Fibroblast of lung (primary cell): ENCODE results near the gene TNFAIP2. TPM values are rescaled to one million over a fixed set of nuclear protein-coding genes. Genes with fewer than 3 reads are reported as not detected.

Experiments
- DNase-seq, 2 donors: peaks; one replicate each; pipeline versions ENCODE4 v3.0.0 to v3.0.0-alpha.2; 2010; ENCODE audit warnings: low read depth in 2 of 2
- H2AFZ ChIP-seq: 2 replicates; pipeline ENCODE4 v1.5.1; 2012; ENCODE audit warnings: low read length, control low read depth, inconsistent platforms
- H3K27ac ChIP-seq: 2 replicates; pipeline ENCODE4 v1.5.1; 2011; ENCODE audit warnings: low read length, control low read depth; ENCODE audit not compliant: insufficient read depth
- H3K27me3 ChIP-seq: 2 replicates; pipeline ENCODE4 v1.5.1; 2011; ENCODE audit warnings: mild to moderate bottlenecking, low read length; ENCODE audit not compliant: control insufficient read depth, insufficient read depth
- H3K36me3 ChIP-seq: 2 replicates; pipeline ENCODE4 v1.5.1; 2011; ENCODE audit warnings: low read length; ENCODE audit not compliant: control insufficient read depth, insufficient read depth
- H3K4me1 ChIP-seq: 2 replicates; pipeline ENCODE4 v1.5.1; 2011; ENCODE audit warnings: low read length; ENCODE audit not compliant: control insufficient read depth, insufficient read depth; ENCODE audit errors: extremely low read depth
- H3K4me2 ChIP-seq: 2 replicates; pipeline ENCODE4 v1.5.1; 2011; ENCODE audit warnings: low read length, control low read depth; ENCODE audit not compliant: insufficient read depth; ENCODE audit errors: extremely low read depth
- H3K4me3 ChIP-seq, 4 experiments: fragments of 200-600 bp in 1 of 4; sonication (generic) in 1 of 4; replicated peaks in 1 of 4; 2 replicates each; pipeline ENCODE4 v1.5.1; 2011 to 2016; ENCODE audit warnings: low read length in 4 of 4, low read depth in 3 of 4, mild to moderate bottlenecking in 3 of 4, control low read depth in 2 of 4, inconsistent platforms in 1 of 4, mixed read lengths in 1 of 4; ENCODE audit not compliant: insufficient read depth in 1 of 4; ENCODE audit errors: control extremely low read depth in 1 of 4
- H3K79me2 ChIP-seq: 2 replicates; pipeline ENCODE4 v1.5.1; 2012; ENCODE audit warnings: mild to moderate bottlenecking, low read length, inconsistent platforms; ENCODE audit not compliant: control insufficient read depth, insufficient read depth
- H3K9ac ChIP-seq: 2 replicates; pipeline ENCODE4 v1.5.1; 2011; ENCODE audit warnings: mild to moderate bottlenecking, low read length, control low read depth; ENCODE audit not compliant: insufficient read depth
- H3K9me3 ChIP-seq: 2 replicates; pipeline ENCODE4 v1.5.1; 2012; ENCODE audit warnings: low read depth, low read length; ENCODE audit not compliant: control insufficient read depth, insufficient read depth
- H4K20me1 ChIP-seq: 2 replicates; pipeline ENCODE4 v1.5.1; 2011; ENCODE audit warnings: low read length; ENCODE audit not compliant: control insufficient read depth, insufficient read depth; ENCODE audit errors: extremely low read depth
- EZH2 ChIP-seq: IDR thresholded peaks from 2 replicates; pipeline ENCODE4 v1.5.1; 2012; ENCODE audit warnings: low read length, control low read depth, mild to moderate bottlenecking; ENCODE audit errors: missing control alignments
- polyA plus RNA-seq, 2 donors: library from polyadenylated mRNA; depleted of rRNA in 1 of 2; stranded (reverse) in 1 of 2; unstranded in 1 of 2; fragments of >200 nt; gene quantifications; 2 replicates each; pipeline ENCODE4 v1.2.1, GENCODE V29; 2011 to 2012; ENCODE audit warnings: missing spikeins in 1 of 2
- total RNA-seq: library from RNA; depleted of rRNA; stranded (reverse); fragments of >200 nt; gene quantifications from 2 replicates; pipeline ENCODE4 v1.2.1, GENCODE V29; 2014
- TF ChIP-seq, protein P1 (sequence below), 2 donors: IDR thresholded peaks in 1 of 2; conservative IDR thresholded peaks in 1 of 2; 1 replicate in 1 of 2; 2 replicates in 1 of 2; pipeline ENCODE4 v1.5.1; 2011 to 2012; ENCODE audit warnings: low read length in 2 of 2, control low read depth in 1 of 2, inconsistent platforms in 1 of 2, low read depth in 1 of 2, mild to moderate bottlenecking in 1 of 2

TNFAIP2 gene
- total and polyA plus RNA-seq, 2 donors (not counting 1 experiment from before 2014, with no cell fraction given), result 71.5 to 139 TPM

DNA sequence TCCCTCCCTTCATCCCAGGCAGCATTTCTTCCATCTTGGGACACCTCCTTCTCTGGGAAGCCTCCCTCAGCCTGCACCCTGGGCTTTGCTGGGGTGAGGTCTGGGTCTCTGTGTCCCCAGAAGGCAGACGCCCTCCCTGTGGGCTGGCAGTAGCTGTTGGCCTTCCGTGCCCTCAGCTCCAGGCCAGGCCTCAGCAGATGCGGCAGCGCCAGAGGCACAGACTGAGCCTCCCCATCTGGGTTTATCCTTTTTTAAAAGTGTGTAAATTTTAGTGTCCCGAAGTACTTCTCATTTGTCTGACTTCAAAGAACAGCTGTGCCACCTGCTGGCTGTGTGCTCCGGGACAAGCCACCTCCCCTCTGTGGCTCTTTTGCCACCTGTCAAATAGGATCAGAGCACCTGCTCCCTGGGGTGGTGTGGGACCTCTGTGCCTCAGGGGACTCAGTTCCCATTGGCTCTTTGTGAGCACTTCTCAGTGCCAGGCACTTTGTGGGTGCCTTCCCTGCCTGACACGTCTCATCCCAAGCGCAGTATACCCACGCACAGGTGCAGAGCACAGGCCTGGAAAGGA lies 17.6 kb upstream of the TNFAIP2 start:
- peaks cover 15% of the 10 kb centered on the region for H3K4me1 ChIP-seq
- H3K27me3 ChIP-seq, result peaks cover 28% of the 10 kb centered on the region
- H2AFZ ChIP-seq, result no peak overlapping the region
- H3K27ac ChIP-seq, result no peak overlapping the region
- H3K79me2 ChIP-seq, result no peaks in the 10 kb centered on the region
- no peak overlapping the region for H3K4me3 ChIP-seq
- no peak for TF ChIP-seq EZH2
- TF ChIP-seq, protein P1, sequence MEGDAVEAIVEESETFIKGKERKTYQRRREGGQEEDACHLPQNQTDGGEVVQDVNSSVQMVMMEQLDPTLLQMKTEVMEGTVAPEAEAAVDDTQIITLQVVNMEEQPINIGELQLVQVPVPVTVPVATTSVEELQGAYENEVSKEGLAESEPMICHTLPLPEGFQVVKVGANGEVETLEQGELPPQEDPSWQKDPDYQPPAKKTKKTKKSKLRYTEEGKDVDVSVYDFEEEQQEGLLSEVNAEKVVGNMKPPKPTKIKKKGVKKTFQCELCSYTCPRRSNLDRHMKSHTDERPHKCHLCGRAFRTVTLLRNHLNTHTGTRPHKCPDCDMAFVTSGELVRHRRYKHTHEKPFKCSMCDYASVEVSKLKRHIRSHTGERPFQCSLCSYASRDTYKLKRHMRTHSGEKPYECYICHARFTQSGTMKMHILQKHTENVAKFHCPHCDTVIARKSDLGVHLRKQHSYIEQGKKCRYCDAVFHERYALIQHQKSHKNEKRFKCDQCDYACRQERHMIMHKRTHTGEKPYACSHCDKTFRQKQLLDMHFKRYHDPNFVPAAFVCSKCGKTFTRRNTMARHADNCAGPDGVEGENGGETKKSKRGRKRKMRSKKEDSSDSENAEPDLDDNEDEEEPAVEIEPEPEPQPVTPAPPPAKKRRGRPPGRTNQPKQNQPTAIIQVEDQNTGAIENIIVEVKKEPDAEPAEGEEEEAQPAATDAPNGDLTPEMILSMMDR (conservative IDR thresholded peaks at IDR 0.05 in 1 of 2, IDR thresholded peaks at IDR 0.05 in 1 of 2; ENCODE audit: low read depth in 1 of 2, low read length in 2 of 2), result no peak
- no peaks in the 10 kb centered on the region for H4K20me1 ChIP-seq
- H3K9me3 ChIP-seq, result no peaks in the 10 kb centered on the region
- no peaks in the 10 kb centered on the region for H3K36me3 ChIP-seq
- DNase-seq, result no peak
- no peak overlapping the region for H3K9ac ChIP-seq
- H3K4me2 ChIP-seq, result no peak overlapping the region

DNA sequence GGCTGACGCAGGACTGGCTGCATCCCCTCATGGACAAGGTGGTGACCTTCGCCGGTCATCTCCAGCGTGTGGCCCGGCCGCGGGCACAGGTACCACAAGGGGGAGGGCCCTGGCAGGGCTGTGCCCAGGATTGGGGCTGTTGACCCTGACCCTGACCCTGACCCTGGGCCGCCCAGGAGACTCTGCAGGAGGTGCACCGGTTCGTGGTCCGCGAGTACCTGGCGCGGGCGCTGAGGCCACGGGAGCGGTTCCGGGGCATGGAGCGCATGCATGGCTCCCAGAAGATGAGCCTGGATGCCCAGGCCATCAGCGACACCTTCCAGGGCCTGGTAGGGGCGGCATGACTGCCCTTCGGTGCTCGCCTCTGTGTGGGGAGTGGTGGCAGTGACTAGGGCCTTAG lies 15.8 kb upstream of the TNFAIP2 start:
- no peak overlapping the region for H3K9ac ChIP-seq
- no peaks in the 10 kb centered on the region for H3K36me3 ChIP-seq
- TF ChIP-seq EZH2, result no peak
- TF ChIP-seq, protein P1 (conservative IDR thresholded peaks at IDR 0.05 in 1 of 2, IDR thresholded peaks at IDR 0.05 in 1 of 2; ENCODE audit: low read depth in 1 of 2, low read length in 2 of 2), result no peak
- H3K4me2 ChIP-seq, result no peak overlapping the region
- H3K27me3 ChIP-seq, result peaks cover 22% of the 10 kb centered on the region
- H4K20me1 ChIP-seq, result no peaks in the 10 kb centered on the region
- no peak overlapping the region for H3K27ac ChIP-seq
- H3K79me2 ChIP-seq, result no peaks in the 10 kb centered on the region
- H3K9me3 ChIP-seq, result no peaks in the 10 kb centered on the region
- H3K4me3 ChIP-seq, result no peak overlapping the region
- no peak overlapping the region for H2AFZ ChIP-seq
- H3K4me1 ChIP-seq, result peaks cover 26% of the 10 kb centered on the region
- no peak for DNase-seq

DNA sequence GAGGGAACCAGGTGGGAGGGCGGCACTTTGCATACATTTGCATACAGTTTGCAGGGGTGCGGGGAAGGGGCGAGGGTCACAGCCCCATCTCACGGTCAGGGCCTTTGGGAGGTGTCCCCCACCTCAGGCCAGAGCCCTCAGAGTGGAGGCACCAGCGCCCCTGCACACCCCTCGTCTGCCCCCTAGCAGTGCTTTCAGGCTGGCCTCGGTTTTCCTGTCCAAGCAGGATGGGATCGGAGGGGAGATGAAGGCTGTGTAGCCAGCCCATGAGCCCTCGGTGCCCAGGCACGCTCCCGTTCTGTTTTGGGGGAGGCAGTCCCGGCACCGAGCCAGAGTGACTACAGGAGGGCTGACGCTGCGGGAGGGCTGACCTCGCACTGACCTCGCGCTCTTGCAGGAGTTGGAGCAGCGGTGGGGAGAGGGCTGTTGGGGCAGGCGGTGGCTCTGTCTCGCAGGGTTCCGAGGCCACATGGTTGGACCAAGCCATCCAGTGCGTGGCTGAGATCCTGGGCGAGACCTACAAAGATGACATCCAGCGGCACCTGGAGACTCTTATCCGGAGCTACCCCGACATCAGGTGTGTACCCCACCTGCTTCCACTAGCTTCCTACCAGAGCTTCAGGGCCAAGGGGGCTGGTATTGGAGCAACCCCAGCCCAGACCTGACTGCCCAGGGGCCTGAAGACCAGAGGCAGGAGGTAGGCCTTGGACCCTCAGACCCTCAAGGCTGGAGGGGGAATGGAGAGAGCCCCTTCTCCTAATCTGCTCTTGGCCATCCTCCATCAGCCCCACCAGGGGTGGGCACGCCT lies 15.1 kb upstream of the TNFAIP2 start:
- no peaks in the 10 kb centered on the region for H3K9me3 ChIP-seq
- peaks cover 26% of the 10 kb centered on the region for H3K4me1 ChIP-seq
- H3K4me3 ChIP-seq, result no peak overlapping the region
- H3K4me2 ChIP-seq, result no peak overlapping the region
- H3K27me3 ChIP-seq, result peaks cover 16% of the 10 kb centered on the region
- no peaks in the 10 kb centered on the region for H3K79me2 ChIP-seq
- no peak overlapping the region for H3K9ac ChIP-seq
- TF ChIP-seq, protein P1 (conservative IDR thresholded peaks at IDR 0.05 in 1 of 2, IDR thresholded peaks at IDR 0.05 in 1 of 2; ENCODE audit: low read depth in 1 of 2, low read length in 2 of 2), result no peak
- no peak for TF ChIP-seq EZH2
- DNase-seq, result no peak
- no peak overlapping the region for H3K27ac ChIP-seq
- no peaks in the 10 kb centered on the region for H3K36me3 ChIP-seq
- H2AFZ ChIP-seq, result no peak overlapping the region
- H4K20me1 ChIP-seq, result no peaks in the 10 kb centered on the region
